ENCODE results near the gene BEAN1.
"Not testable (repeated sequence)": the region's sequence is repeated elsewhere in the genome, so short reads cannot be mapped to it uniquely, and the experiment has no call there.

BEAN1 gene

GRCh38 chr16:66512272-66513110 lies 85.4 kb downstream of the BEAN1 start:
- no peak for DNase-seq (ENCODE audit: low read depth in 1 of 2, low spot score in 1 of 2)
- Histone ChIP-seq H3K4me3 (replicated peaks; ENCODE audit: insufficient read depth, low read length) (no peak overlapping the region), H3K27me3 (ENCODE audit: insufficient read depth, poor library complexity, severe bottlenecking) (no peaks in the 10 kb centered on the region), H3K27ac (replicated peaks) (no peak overlapping the region)
- TF ChIP-seq CTCF (IDR thresholded peaks at IDR 0.05; ENCODE audit: insufficient read depth, low read length) (no peak), REST (IDR thresholded peaks at IDR 0.05; ENCODE audit: insufficient replicate concordance, low read depth) (no peak), POLR2AphosphoS5 (IDR thresholded peaks at IDR 0.05; ENCODE audit: low read depth) (no peak), GABPA (IDR thresholded peaks at IDR 0.05; ENCODE audit: low read depth) (no peak), SPI1 (IDR thresholded peaks at IDR 0.05; ENCODE audit: borderline replicate concordance, low read depth) (no peak)

- no peaks in the 10 kb centered on the region for H3K27me3 ChIP-seq (ENCODE audit: insufficient read depth, poor library complexity, severe bottlenecking)
- no peak for DNase-seq (ENCODE audit: low read depth in 1 of 2, low spot score in 1 of 2)
- H3K4me3 ChIP-seq (replicated peaks; ENCODE audit: insufficient read depth, low read length): no peak overlapping the region
- H3K27ac ChIP-seq (replicated peaks): no peak overlapping the region
- TF ChIP-seq POLR2AphosphoS5 (IDR thresholded peaks at IDR 0.05; ENCODE audit: low read depth) (no peak), GABPA (IDR thresholded peaks at IDR 0.05; ENCODE audit: low read depth) (no peak), SPI1 (IDR thresholded peaks at IDR 0.05; ENCODE audit: borderline replicate concordance, low read depth) (no peak), REST (IDR thresholded peaks at IDR 0.05; ENCODE audit: insufficient replicate concordance, low read depth) (no peak), CTCF (IDR thresholded peaks at IDR 0.05; ENCODE audit: insufficient read depth, low read length) (no peak)
Measured at GRCh38 chr16:66513111-66513723, 86.1 kb downstream of the BEAN1 start.

- H3K27me3 ChIP-seq (ENCODE audit: insufficient read depth, poor library complexity, severe bottlenecking); H3K4me3 ChIP-seq (replicated peaks; ENCODE audit: insufficient read depth, low read length); H3K27ac ChIP-seq (replicated peaks); DNase-seq (ENCODE audit: low read depth in 1 of 2, low spot score in 1 of 2): not testable (repeated sequence)
Measured at GRCh38 chr16:66514391-66514790, 87.3 kb downstream of the BEAN1 start.

GRCh38 chr16:66514980-66515595 lies 88.0 kb downstream of the BEAN1 start:
- peak overlapping the region; percentile 95 for H3K27ac ChIP-seq (replicated peaks)
- H3K4me3 ChIP-seq (replicated peaks; ENCODE audit: insufficient read depth, low read length); DNase-seq (ENCODE audit: low read depth in 1 of 2, low spot score in 1 of 2); H3K27me3 ChIP-seq (ENCODE audit: insufficient read depth, poor library complexity, severe bottlenecking): not testable (repeated sequence)

Measured in HL-60 (cell line).